Glutamatergic neuron (in vitro differentiated cells): ENCODE measurements around the gene ARHGEF19. TPM values are rescaled to one million over a fixed set of nuclear protein-coding genes. Genes with fewer than 3 reads are reported as not detected.

Source experiments
- DNase-seq: peaks from one replicate; pipeline ENCODE4 v3.0.0; 2022
- H3K27ac Mint-ChIP-seq: one replicate; pipeline ENCODE4 v1.8.0; 2020; ENCODE audit warnings: mild to moderate bottlenecking, mixed read lengths, inconsistent platforms; ENCODE audit not compliant: unreplicated experiment
- H3K27me3 Mint-ChIP-seq: one replicate; pipeline ENCODE4 v1.8.0; 2020; ENCODE audit warnings: mild to moderate bottlenecking, moderate library complexity, mixed read lengths, inconsistent platforms; ENCODE audit not compliant: unreplicated experiment
- H3K36me3 Mint-ChIP-seq: one replicate; pipeline ENCODE4 v1.8.0; 2020; ENCODE audit warnings: mild to moderate bottlenecking, mixed read lengths, inconsistent platforms; ENCODE audit not compliant: unreplicated experiment
- H3K4me1 Mint-ChIP-seq: one replicate; pipeline ENCODE4 v1.8.0; 2020; ENCODE audit warnings: mild to moderate bottlenecking, low read depth, mixed read lengths, inconsistent platforms; ENCODE audit not compliant: unreplicated experiment
- H3K4me3 Mint-ChIP-seq: one replicate; pipeline ENCODE4 v1.8.0; 2020; ENCODE audit warnings: mild to moderate bottlenecking, mixed read lengths, inconsistent platforms; ENCODE audit not compliant: unreplicated experiment
- H3K9me3 Mint-ChIP-seq: one replicate; pipeline ENCODE4 v1.8.0; 2020; ENCODE audit warnings: mild to moderate bottlenecking, moderate library complexity, mixed read lengths, inconsistent platforms; ENCODE audit not compliant: unreplicated experiment
- CTCF ChIP-seq: fragments of 200-600 bp; sonication (generic); IDR thresholded peaks from one replicate; pipeline ENCODE4 v1.5.0; 2021; ENCODE audit not compliant: partially characterized antibody, unreplicated experiment
- total RNA-seq: library from RNA; stranded (reverse); fragmentation: NEBNext Ultra II Directional; extraction: Animal tissue kit (Norgen Biotek cat#: 25700); gene quantifications from one replicate; pipeline ENCODE4 v1.2.1, GENCODE V29; 2021; ENCODE audit not compliant: unreplicated experiment

Gene ARHGEF19
- total RNA-seq, 1 donor from 2014 or later, result 3.4 TPM

GRCh38 chr1:16191309-16191708, 21.1 kb downstream of the ARHGEF19 start:
- no peaks in the 10 kb centered on the region for H3K36me3 Mint-ChIP-seq
- no peak for TF ChIP-seq CTCF
- H3K27ac Mint-ChIP-seq, result no peak overlapping the region
- peaks cover 3% of the 10 kb centered on the region for H3K27me3 Mint-ChIP-seq
- H3K4me1 Mint-ChIP-seq, result no peaks in the 10 kb centered on the region
- peaks cover 1% of the 10 kb centered on the region for H3K9me3 Mint-ChIP-seq
- no peak for DNase-seq
- no peak overlapping the region for H3K4me3 Mint-ChIP-seq

- no peak overlapping the region for H3K27ac Mint-ChIP-seq
- TF ChIP-seq CTCF, result no peak
Measured at GRCh38 chr1:16189921-16190621, 22.4 kb downstream of the ARHGEF19 start.

GRCh38 chr1:16189003-16189402, 23.4 kb downstream of the ARHGEF19 start:
- DNase-seq, result no peak
- no peak overlapping the region for H3K4me3 Mint-ChIP-seq
- no peak overlapping the region for H3K27ac Mint-ChIP-seq
- peaks cover 3% of the 10 kb centered on the region for H3K27me3 Mint-ChIP-seq
- peaks cover 1% of the 10 kb centered on the region for H3K9me3 Mint-ChIP-seq
- H3K36me3 Mint-ChIP-seq, result no peaks in the 10 kb centered on the region
- TF ChIP-seq CTCF, result no peak
- H3K4me1 Mint-ChIP-seq, result no peaks in the 10 kb centered on the region

More at GRCh38 chr1:16189921-16190621, 22.4 kb downstream of the ARHGEF19 start:
- no peaks in the 10 kb centered on the region for H3K4me1 Mint-ChIP-seq
- no peaks in the 10 kb centered on the region for H3K36me3 Mint-ChIP-seq
- peaks cover 1% of the 10 kb centered on the region for H3K9me3 Mint-ChIP-seq
- DNase-seq, result no peak
- H3K4me3 Mint-ChIP-seq, result no peak overlapping the region
- H3K27me3 Mint-ChIP-seq, result peaks cover 3% of the 10 kb centered on the region

GRCh38 chr1:16187748-16188401, 24.6 kb downstream of the ARHGEF19 start:
- H3K36me3 Mint-ChIP-seq, result no peaks in the 10 kb centered on the region
- peak; percentile 91 for TF ChIP-seq CTCF
- H3K4me3 Mint-ChIP-seq, result no peak overlapping the region
- H3K27me3 Mint-ChIP-seq, result peaks cover 3% of the 10 kb centered on the region
- DNase-seq, result peak; percentile 85
- H3K27ac Mint-ChIP-seq, result no peak overlapping the region
- peaks cover 1% of the 10 kb centered on the region for H3K9me3 Mint-ChIP-seq
- no peaks in the 10 kb centered on the region for H3K4me1 Mint-ChIP-seq

GRCh38 chr1:16186655-16187235, 25.7 kb downstream of the ARHGEF19 start:
- no peak for DNase-seq
- peaks cover 3% of the 10 kb centered on the region for H3K27me3 Mint-ChIP-seq
- H3K27ac Mint-ChIP-seq, result no peak overlapping the region
- TF ChIP-seq CTCF, result no peak
- no peak overlapping the region for H3K4me3 Mint-ChIP-seq
- no peaks in the 10 kb centered on the region for H3K4me1 Mint-ChIP-seq
- H3K36me3 Mint-ChIP-seq, result no peaks in the 10 kb centered on the region
- H3K9me3 Mint-ChIP-seq, result peaks cover 1% of the 10 kb centered on the region
